Neural progenitor cell (in vitro differentiated cells): ENCODE results near the gene CLDN7.

Experiments
- CTCF ChIP-seq: fragments of 200-600 bp; sonication (generic); IDR thresholded peaks from 2 replicates; pipeline ENCODE4 v1.5.1; 2017; ENCODE audit warnings: antibody characterized with exemption, mild to moderate bottlenecking
- EZH2 ChIP-seq: fragments of 200-600 bp; sonication (generic); IDR thresholded peaks from 2 replicates; pipeline ENCODE4 v1.6.1; 2017; ENCODE audit warnings: antibody characterized with exemption, mild to moderate bottlenecking, moderate library complexity
- EZH2phosphoT487 ChIP-seq: fragments of 200-600 bp; sonication (generic); IDR thresholded peaks from 2 replicates; pipeline ENCODE4 v1.6.1; 2017; ENCODE audit warnings: antibody characterized with exemption

- TF ChIP-seq CTCF (peak; percentile 3), EZH2 (no peak), EZH2phosphoT487 (no peak)
These were observed 45.7 kb upstream of the CLDN7 start for GRCh38 chr17:7307686-7308624.
